Iris pigment epithelial cell (primary cell): Measurements from ENCODE around the gene PIP5K1B.

Experiments
- DNase-seq: peaks from one replicate; pipeline ENCODE4 v3.0.0-alpha.2; 2011; ENCODE audit warnings: low read depth

Gene PIP5K1B

GRCh38 chr9:68859347-68859746 is 154.3 kb downstream of the PIP5K1B start:
- no peak for DNase-seq

DNA sequence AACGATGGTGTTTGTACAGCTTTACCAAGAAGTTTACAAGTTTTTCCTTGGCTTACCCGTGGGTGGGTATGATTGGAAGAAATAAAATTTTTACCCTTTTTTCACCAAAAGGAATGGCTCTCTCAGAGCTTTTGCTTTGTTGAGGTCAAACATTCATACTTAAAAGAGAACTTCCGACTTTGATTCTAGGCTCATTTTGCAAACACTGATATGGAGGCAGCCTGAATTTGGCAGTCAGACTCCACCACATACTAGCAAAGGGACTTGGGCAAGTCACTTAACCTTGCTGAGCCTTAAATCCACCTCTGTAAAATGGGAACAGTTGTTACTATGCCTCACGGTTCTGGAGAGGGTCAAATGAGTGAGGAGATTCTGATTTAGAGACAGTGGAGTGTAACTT is 155.4 kb downstream of the PIP5K1B start:
- no peak for DNase-seq

DNA sequence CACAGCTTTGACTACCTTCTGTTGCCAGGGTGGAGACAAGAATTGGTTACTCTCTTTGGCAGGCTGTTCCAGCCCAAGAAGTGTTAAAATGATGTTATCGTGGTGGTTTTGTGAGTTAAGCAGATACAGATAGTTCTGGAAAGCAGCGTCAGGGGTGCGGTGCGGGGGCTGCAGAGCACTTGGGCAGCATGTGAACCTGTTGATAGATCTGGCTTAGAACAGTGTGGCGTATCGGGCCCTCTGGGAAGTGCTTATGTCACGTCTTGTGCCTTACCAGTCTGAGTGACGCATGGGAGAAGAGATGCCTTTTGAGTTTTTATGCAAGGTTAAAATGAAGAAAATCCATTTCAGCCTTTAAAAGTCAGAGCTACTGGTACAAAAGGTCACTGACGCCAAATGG is 156.4 kb downstream of the PIP5K1B start:
- DNase-seq = no peak

DNA sequence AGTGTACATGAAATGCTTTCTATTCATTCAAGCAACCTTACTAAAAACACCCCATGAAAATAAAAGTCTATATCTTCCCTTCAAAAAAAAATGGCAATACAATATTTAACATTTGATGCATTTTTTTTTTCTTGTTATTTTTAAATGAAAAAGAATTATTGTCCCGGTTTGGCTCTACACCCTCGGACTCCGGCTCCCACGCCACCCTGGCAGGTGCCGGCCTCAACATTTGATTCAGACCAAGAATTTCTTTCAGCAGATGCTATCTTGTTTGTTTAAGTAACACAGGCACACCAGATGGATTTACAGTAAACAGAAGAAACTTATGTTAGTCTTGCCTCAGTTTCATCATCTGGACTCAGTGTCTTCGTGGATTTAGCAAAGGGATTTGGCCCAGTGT is 162.0 kb downstream of the PIP5K1B start:
- no peak for DNase-seq

- DNase-seq = no peak
Measured at GRCh38 chr9:68869022-68869421, 164.0 kb downstream of the PIP5K1B start.

DNA sequence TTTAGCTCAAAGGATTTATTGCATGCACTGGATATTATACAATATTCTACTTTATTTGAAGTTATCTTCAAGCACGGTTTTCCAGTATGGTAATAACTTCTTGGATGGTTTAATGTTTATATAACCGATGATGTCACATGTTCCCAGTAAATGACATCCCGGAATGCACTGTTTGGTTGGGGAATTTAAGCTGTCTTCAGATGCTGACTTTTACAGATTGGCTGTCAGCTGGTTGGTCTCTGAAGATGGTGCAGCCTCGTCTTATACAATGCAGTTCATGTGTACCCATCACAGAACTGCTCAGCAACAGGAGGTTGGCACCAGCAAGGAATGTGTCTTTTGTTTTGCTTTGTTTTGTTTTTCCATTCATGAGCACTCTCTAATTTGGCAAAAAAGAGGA is 165.0 kb downstream of the PIP5K1B start:
- no peak for DNase-seq

GRCh38 chr9:68871236-68871635 is 166.2 kb downstream of the PIP5K1B start:
- no peak for DNase-seq

GRCh38 chr9:68872026-68872501 is 167.0 kb downstream of the PIP5K1B start:
- no peak for DNase-seq

DNA sequence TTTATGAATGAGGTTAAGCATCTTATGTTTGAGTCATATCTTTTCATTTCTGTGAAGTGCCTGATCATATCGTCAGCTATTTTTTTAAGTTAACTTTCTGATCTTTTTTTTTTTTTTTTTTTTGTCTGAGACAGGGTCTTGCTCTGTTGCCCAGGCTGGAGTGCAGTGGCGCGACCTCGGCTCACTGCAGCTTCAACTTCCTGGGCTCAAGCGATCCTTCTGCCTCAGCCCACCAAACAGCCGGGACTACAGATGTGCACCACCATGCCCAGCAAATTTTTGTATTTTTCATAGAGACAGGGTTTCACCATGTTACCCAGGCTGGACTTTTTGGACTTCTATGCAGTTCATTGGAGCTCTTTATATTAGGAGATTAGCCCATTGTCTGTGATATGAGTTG is 168.1 kb downstream of the PIP5K1B start:
- no peak for DNase-seq

GRCh38 chr9:68876273-68876672 is 171.2 kb downstream of the PIP5K1B start:
- no peak for DNase-seq

DNA sequence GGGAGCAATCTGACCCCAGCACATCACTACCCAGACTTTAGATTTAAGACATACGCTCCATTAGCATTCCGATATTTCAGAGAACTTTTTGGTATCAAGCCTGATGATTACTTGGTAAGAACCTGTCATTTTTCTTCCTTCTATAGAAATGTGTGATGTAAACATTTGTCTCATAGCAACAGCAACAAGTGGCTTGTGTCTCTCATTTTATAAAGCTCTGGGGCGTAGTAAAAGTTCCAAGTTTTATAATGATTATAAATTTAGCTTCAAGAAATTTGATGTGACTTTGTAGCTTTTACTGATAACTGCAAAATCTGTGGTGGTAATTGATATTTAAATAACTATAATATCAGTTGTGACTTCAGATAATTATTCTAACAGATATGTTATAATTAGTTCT is 171.6 kb downstream of the PIP5K1B start:
- no peak for DNase-seq

GRCh38 chr9:68877219-68877618 is 172.2 kb downstream of the PIP5K1B start:
- no peak for DNase-seq

GRCh38 chr9:68878450-68878849 is 173.4 kb downstream of the PIP5K1B start:
- no peak for DNase-seq

DNA sequence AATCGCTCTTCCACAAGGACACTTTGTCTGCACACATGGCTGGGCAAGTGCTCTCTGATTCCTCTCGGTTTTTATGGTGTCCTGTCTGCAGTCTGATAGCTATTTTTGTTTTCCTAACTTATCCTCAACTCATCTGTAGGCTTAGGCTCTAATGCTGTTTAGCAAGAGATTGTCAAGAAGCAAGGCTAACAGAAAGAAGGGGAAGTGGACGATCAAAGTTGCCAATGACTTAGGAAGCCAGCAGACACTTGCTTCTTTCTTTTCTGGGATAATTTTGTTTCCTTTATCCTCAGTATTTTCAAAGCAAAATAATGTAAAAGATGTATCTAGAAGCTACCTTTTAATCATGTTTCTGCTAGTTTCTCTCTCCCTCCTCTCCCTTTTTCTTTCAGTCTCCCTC is 178.2 kb downstream of the PIP5K1B start:
- no peak for DNase-seq

DNA sequence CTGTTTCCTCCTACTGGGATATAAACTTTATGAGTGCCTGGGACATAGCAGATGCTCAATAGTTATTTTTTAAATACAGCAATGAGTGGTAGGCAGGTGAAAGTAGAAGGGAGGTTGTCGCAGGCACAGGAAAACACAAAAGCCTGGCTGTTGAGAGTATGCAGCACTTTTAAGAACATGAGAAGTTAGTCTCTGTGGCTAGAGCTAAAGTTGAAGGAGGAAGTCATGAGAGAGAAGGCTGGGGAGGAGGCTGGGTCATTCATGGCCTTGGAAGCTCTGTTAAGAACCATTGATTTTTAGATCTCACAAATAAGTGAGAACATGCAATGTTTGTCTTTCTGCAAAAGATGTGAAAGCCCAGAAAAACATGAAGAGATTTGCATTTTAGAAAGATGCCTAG is 182.2 kb downstream of the PIP5K1B start:
- DNase-seq = no peak

GRCh38 chr9:68894502-68894901 is 189.5 kb downstream of the PIP5K1B start:
- no peak for DNase-seq

DNA sequence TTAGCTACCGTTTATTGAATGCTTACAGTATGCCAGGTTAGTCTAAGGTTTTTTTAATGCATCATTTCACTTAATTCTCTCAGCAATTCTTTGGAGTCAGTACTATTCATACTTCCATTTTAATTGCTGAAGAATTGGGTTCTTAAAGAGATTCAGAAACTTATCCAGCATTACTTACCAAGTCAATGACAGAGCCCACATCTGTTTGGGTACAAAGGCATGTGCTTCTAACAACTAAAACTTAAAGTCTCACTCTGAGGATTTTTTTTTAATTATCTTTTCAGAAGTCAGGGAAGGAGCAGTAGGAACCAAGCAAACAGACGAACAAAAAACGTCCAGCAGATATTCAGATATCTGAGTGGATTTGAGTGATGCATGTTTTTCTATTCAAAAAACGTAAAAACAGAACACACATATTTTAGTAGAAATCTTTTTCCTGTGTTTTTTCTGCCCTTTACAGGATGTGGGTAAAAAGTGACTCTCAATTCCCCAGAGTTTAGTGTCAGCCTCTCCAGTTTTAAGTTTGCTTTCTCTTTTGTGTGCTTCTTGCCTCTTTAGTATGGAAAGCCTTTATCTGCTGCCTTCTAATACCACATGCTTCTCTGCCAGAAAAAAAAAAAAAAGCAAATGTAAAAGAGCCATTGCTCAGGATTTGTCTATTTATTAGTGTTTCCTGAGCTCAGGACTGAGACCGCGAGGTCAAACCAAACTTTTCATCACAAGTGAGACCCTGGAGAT is 190.9 kb downstream of the PIP5K1B start:
- DNase-seq = no peak

- no peak for DNase-seq
Measured at GRCh38 chr9:68896486-68896885, 191.4 kb downstream of the PIP5K1B start.

DNA sequence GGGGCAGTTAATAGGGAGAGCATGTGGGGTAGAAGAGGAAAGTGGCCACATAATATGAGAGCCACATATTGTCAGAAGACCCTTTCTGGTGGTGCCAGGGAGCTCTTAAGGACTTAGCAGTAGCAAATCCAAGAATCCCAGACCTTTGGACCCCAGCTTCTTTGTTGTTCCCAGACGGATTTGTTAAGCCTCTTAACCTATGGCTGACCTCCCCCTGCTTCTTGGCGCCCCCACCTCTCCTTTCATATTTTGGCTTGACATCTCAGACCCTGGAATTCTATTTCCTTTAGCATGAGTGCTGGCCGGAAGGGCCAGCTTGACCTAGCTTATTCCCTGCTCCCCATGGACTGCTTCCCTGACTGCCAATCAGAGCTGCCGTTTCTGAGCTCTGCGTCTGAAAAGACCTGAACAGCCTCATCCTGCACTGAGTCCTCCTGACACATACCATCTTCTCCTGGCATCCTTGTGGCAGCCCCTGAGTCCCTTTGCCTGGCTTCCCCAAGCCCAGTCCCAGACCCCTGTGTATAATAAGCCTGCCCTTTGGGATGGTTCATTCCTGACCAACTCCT is 192.6 kb downstream of the PIP5K1B start:
- DNase-seq = no peak

GRCh38 chr9:68898781-68899439 is 193.9 kb downstream of the PIP5K1B start:
- DNase-seq = no peak

GRCh38 chr9:68904454-68904853 is 199.4 kb downstream of the PIP5K1B start:
- DNase-seq = no peak

- DNase-seq = no peak
Measured at GRCh38 chr9:68905129-68905528, 200.1 kb downstream of the PIP5K1B start.

DNA sequence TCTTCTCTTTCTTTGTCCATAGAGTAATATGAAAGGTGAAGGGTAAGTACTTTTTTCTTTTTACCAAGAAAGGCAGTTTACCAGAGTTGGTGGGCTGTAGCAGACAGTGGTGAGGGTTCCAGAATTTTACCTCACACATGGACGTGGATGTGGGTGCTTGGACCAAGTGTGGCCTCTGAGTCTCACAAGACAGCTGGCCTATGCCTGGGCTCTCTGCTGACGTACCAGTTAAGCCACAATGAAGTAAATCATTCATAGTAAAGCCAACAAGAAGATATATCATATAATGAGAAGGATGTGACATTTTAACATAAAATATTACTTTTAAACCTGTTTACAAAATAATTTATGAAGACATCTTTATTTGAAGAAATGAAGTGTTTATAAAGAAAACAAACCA is 202.9 kb downstream of the PIP5K1B start:
- DNase-seq = no peak
